Nephron (organoid): ENCODE data around the gene MRAP.

ENCODE experiments used
- H3K27ac Mint-ChIP-seq, 3 experiments: 2 replicates each; pipeline ENCODE4 v1.8.0; 2020; ENCODE audit warnings: mixed read lengths in 3 of 3, mild to moderate bottlenecking in 2 of 3, moderate library complexity in 1 of 3
- H3K27me3 Mint-ChIP-seq: 2 replicates; pipeline ENCODE4 v1.8.0; 2021; ENCODE audit warnings: low read depth, mild to moderate bottlenecking, moderate library complexity, mixed read lengths
- H3K36me3 Mint-ChIP-seq: 2 replicates; pipeline ENCODE4 v1.8.0; 2020; ENCODE audit warnings: low read depth, mixed read lengths
- H3K4me1 Mint-ChIP-seq: 2 replicates; pipeline ENCODE4 v1.8.0; 2020; ENCODE audit warnings: mixed read lengths
- H3K4me3 Mint-ChIP-seq, 3 experiments: 2 replicates each; pipeline ENCODE4 v1.8.0; 2020; ENCODE audit warnings: mild to moderate bottlenecking in 3 of 3, mixed read lengths in 3 of 3, moderate library complexity in 2 of 3
- H3K9me3 Mint-ChIP-seq: 2 replicates; pipeline ENCODE4 v1.8.0; 2020; ENCODE audit warnings: mixed read lengths
- CTCF ChIP-seq, 3 experiments: fragments of 200-600 bp; sonication (generic); IDR thresholded peaks; one replicate each; pipeline ENCODE4 v1.5.0; 2021; ENCODE audit warnings: antibody characterized with exemption in 3 of 3; ENCODE audit not compliant: unreplicated experiment in 3 of 3

MRAP gene

GRCh38 chr21:32315511-32316281 lies 17.0 kb downstream of the MRAP start:
- Mint-ChIP-seq H3K27me3 (no peaks in the 10 kb centered on the region), H3K4me1 (peaks cover 5% of the 10 kb centered on the region), H3K36me3 (peaks cover 46% of the 10 kb centered on the region), H3K27ac (no peak overlapping the region), H3K9me3 (no peaks in the 10 kb centered on the region), H3K4me3 (no peak overlapping the region)
- no peak for TF ChIP-seq CTCF (IDR thresholded peaks at IDR 0.05; ENCODE audit: unreplicated experiment in 3 of 3)

DNA sequence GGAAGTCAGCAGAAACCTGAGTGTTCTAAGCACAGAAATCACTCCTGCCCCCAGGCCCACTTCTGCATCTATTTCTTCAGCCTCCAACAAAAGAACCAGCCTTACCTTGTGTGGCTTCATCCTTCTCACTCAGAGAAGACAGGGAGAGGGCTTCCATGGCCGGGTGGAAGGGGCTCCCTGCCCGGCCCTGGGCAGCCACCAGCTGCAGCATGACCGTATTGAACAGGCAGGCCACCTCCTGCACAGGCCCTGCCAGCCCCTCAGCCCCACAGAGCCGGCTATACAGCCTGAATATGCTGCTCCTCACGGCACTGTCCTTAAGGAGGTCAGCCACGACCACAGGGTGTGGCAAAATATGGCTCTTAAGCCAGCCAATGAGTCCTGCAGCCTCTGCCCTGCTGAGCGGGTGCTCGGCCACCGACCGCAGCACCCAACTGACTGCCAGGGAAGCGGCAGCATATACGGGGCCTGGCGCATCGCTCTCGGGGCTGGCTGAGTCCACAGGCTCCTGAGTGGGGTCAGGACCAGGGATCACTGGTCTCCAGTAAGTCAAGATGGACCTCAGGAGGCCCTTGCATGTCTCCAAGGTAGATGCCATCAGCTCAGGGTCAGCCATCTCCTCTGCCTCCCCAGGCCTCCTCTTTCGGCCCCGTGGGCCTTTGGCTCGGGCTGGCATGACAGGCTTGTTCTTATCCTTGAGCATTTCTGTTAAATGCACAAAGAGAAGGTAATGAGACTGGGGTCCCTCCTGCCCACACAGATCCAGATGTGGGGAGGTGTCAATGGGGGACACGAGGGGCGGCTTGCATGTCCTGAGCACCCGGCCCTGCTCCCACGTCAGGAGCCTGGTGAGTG lies 17.9 kb downstream of the MRAP start:
- H3K4me3 Mint-ChIP-seq, result no peak overlapping the region
- H3K27me3 Mint-ChIP-seq, result no peaks in the 10 kb centered on the region
- no peaks in the 10 kb centered on the region for H3K9me3 Mint-ChIP-seq
- TF ChIP-seq CTCF (IDR thresholded peaks at IDR 0.05; ENCODE audit: unreplicated experiment in 3 of 3), result no peak
- H3K4me1 Mint-ChIP-seq, result peaks cover 5% of the 10 kb centered on the region
- H3K27ac Mint-ChIP-seq, result no peak overlapping the region
- peaks cover 47% of the 10 kb centered on the region for H3K36me3 Mint-ChIP-seq

DNA sequence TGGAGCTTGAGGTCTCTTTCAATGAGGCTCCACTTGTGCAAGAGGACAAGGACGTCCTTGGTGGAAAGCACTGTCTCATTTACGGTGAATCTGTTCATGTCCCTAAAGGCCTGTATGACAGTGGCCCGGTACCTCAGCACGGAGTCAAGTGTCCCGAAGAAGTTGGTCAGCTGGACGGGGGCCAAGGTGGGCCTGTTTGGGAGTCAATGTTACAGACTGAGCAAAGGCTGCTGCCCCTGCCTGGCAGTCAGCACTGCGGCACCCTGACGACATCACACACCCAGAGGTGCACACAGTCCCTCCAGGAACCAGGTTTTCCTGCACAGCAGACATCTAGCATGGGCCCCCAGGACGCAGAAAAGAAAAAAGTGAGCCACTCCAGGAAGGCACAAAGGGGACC lies 19.1 kb downstream of the MRAP start:
- H3K36me3 Mint-ChIP-seq, result peaks cover 46% of the 10 kb centered on the region
- no peak for TF ChIP-seq CTCF (IDR thresholded peaks at IDR 0.05; ENCODE audit: unreplicated experiment in 3 of 3)
- no peaks in the 10 kb centered on the region for H3K27me3 Mint-ChIP-seq
- no peak overlapping the region for H3K4me3 Mint-ChIP-seq
- H3K27ac Mint-ChIP-seq, result no peak overlapping the region
- H3K4me1 Mint-ChIP-seq, result peaks cover 5% of the 10 kb centered on the region
- H3K9me3 Mint-ChIP-seq, result no peaks in the 10 kb centered on the region

DNA sequence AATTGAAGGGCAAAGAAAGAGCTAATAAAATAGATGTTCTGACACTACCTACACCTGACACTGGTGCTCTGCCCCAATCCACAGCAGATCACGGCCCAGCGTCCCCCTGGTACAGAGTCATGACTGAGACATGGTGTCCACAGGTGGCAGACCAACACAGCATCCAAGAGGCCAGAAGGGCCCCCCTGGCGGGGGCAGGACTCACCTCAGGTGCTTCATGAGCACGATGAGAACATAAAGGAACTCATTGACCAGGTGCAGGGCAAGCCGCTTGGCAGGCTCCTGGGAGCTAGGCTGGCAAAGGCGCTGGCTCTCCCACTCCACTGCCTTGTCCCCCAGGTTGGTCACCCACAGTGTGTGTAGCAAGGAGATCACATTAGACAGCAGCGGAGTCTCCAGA lies 20.4 kb downstream of the MRAP start:
- H3K27ac Mint-ChIP-seq, result no peak overlapping the region
- peaks cover 5% of the 10 kb centered on the region for H3K4me1 Mint-ChIP-seq
- H3K4me3 Mint-ChIP-seq, result no peak overlapping the region
- H3K27me3 Mint-ChIP-seq, result no peaks in the 10 kb centered on the region
- no peak for TF ChIP-seq CTCF (IDR thresholded peaks at IDR 0.05; ENCODE audit: unreplicated experiment in 3 of 3)
- peaks cover 48% of the 10 kb centered on the region for H3K36me3 Mint-ChIP-seq
- H3K9me3 Mint-ChIP-seq, result no peaks in the 10 kb centered on the region

- no peaks in the 10 kb centered on the region for H3K27me3 Mint-ChIP-seq
- H3K4me1 Mint-ChIP-seq, result peaks cover 7% of the 10 kb centered on the region
- no peak for TF ChIP-seq CTCF (IDR thresholded peaks at IDR 0.05; ENCODE audit: unreplicated experiment in 3 of 3)
- peaks cover 58% of the 10 kb centered on the region for H3K36me3 Mint-ChIP-seq
- H3K27ac Mint-ChIP-seq, result no peak overlapping the region
- no peaks in the 10 kb centered on the region for H3K9me3 Mint-ChIP-seq
- H3K4me3 Mint-ChIP-seq, result no peak overlapping the region
Measured at GRCh38 chr21:32320059-32320458, 21.4 kb downstream of the MRAP start.
